Measurements from ENCODE around the gene LAMC3. TPM values are rescaled to one million over a fixed set of nuclear protein-coding genes. Genes with fewer than 3 reads are reported as not detected.
A peak's percentile ranks its signal among the peaks of the same experiment; 100 is the strongest.

The LAMC3 gene
- total RNA-seq, 1 donor from 2014 or later = not detected

DNA sequence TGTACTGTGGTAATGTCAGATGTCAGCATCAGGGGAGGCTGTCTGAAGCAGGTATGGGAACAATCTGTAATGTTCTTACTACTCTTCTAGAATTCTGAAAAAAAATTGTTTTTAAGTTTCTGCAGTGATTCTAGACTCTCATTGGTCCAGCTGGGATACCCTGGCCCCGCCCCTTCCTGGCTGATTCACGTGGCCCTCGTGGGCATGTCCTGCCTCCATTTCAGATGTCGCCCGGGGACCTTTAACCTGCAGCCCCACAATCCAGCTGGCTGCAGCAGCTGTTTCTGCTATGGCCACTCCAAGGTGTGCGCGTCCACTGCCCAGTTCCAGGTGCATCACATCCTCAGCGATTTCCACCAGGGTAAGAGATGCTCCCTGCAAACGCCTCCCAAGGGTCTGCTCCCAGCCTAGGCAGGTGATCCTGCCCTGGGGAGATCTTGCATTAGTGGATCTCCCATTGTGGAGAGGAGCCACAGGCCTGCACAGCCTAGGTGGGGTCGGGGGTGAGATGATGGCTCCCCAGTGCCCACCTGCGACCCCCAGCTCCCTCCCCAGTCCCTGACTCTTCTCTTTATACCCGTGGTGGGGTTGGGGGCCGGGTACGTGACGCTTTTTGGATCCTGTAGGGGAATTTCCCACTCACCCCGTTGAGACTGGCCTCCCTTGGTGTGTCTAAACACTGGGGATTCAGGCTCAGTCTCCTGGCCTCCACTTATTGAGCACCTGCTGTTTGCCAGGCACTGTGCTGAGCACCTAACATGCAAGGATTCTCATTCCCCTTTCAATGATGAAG, 36.5 kb downstream of the LAMC3 start:
- H3K4me1 ChIP-seq = no peaks in the 10 kb centered on the region
- peaks cover 1% of the 10 kb centered on the region for H3K36me3 Mint-ChIP-seq
- no peak overlapping the region for H3K27ac Mint-ChIP-seq
- DNase-seq (ENCODE audit: low spot score) = no peak
- H3K4me3 ChIP-seq = no peak overlapping the region
- no peaks in the 10 kb centered on the region for H3K27me3 ChIP-seq
- no peaks in the 10 kb centered on the region for H3F3A ChIP-seq (ENCODE audit: low read depth)
- H3K9me3 Mint-ChIP-seq = no peaks in the 10 kb centered on the region
- no peaks in the 10 kb centered on the region for H3K36me3 ChIP-seq
- no peaks in the 10 kb centered on the region for H4K20me1 ChIP-seq (ENCODE audit: low read depth)
- no peaks in the 10 kb centered on the region for H3K9me3 ChIP-seq (ENCODE audit: low read depth)
- TF ChIP-seq EZH2 (IDR thresholded peaks at IDR 0.05) (no peak), CTCF (IDR thresholded peaks at IDR 0.05) (no peak), EZH2phosphoT487 (IDR thresholded peaks at IDR 0.05) (no peak)
- H2AFZ ChIP-seq (replicated peaks) = no peak overlapping the region
- H3K4me3 Mint-ChIP-seq = no peak overlapping the region
- H3K79me2 ChIP-seq (ENCODE audit: low read depth) = no peaks in the 10 kb centered on the region
- no peak overlapping the region for H3K4me2 ChIP-seq
- H3K9ac ChIP-seq = no peak overlapping the region
- no peak overlapping the region for H3K27ac ChIP-seq
- peaks cover 5% of the 10 kb centered on the region for H3K4me1 Mint-ChIP-seq
- peaks cover 3% of the 10 kb centered on the region for H3K27me3 Mint-ChIP-seq (ENCODE audit: insufficient read depth, low read depth)

DNA sequence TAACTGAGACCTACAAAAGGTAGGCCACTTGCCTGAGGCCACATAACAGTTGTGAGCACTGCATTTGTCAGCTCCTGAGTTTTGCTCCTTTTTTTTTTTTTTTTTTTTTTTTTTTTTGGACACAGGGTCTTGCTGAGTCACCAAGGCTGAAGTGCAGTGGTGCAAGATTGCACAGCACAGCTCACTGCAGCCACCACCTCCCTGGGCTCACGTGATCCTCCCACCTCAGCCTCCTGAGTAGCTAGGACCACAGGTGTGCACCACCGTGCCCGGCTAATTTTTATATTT, 37.1 kb downstream of the LAMC3 start:
- Histone ChIP-seq H3K36me3 (no peaks in the 10 kb centered on the region), H3K9ac (no peak overlapping the region), H3K4me1 (no peaks in the 10 kb centered on the region), H3K27ac (no peak overlapping the region), H2AFZ (replicated peaks) (no peak overlapping the region), H3K4me3 (no peak overlapping the region), H3K4me2 (no peak overlapping the region), H4K20me1 (ENCODE audit: low read depth) (no peaks in the 10 kb centered on the region), H3K9me3 (ENCODE audit: low read depth) (no peaks in the 10 kb centered on the region), H3F3A (ENCODE audit: low read depth) (no peaks in the 10 kb centered on the region), H3K27me3 (no peaks in the 10 kb centered on the region), H3K79me2 (ENCODE audit: low read depth) (no peaks in the 10 kb centered on the region)
- H3K9me3 Mint-ChIP-seq = no peaks in the 10 kb centered on the region
- peaks cover 3% of the 10 kb centered on the region for H3K27me3 Mint-ChIP-seq (ENCODE audit: insufficient read depth, low read depth)
- no peak for DNase-seq (ENCODE audit: low spot score)
- no peak overlapping the region for H3K27ac Mint-ChIP-seq
- peaks cover 1% of the 10 kb centered on the region for H3K36me3 Mint-ChIP-seq
- peaks cover 5% of the 10 kb centered on the region for H3K4me1 Mint-ChIP-seq
- TF ChIP-seq EZH2 (IDR thresholded peaks at IDR 0.05) = no peak
- TF ChIP-seq EZH2phosphoT487 (IDR thresholded peaks at IDR 0.05) = no peak
- TF ChIP-seq CTCF (IDR thresholded peaks at IDR 0.05) = no peak
- H3K4me3 Mint-ChIP-seq = no peak overlapping the region

DNA sequence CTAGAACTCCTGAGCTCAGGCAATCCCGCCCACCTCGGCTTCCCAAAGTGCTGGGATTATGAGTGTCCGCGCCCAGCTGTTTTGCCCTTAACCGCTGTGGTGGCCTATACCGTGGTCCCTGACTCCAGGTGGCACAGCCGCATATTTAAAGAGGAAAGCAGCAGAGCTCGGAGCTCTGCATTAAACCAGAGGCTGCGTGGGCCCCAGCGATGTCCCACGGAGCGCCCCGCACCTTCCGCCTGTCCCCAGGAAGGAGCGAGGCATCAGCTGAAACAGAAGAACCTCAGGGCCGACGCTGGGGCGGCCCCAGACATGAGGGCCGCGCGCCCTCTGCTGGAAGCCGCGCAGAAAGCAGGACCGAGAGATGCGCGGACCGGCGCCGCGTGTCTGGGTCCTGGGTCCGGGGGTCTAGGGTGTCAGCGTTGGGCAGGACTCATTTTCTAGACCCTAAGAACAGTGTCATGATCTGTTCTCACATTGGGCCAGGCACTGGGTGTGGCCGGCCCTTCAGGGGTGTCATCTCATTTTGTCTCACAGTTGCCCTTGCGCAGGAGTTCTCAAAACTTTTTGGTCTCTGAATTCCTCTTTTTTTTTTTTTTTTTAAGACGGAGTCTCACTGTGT, 37.7 kb downstream of the LAMC3 start:
- no peaks in the 10 kb centered on the region for H3K9me3 Mint-ChIP-seq
- no peak overlapping the region for H3K27ac Mint-ChIP-seq
- no peak overlapping the region for H3K4me2 ChIP-seq
- peaks cover 3% of the 10 kb centered on the region for H3K27me3 Mint-ChIP-seq (ENCODE audit: insufficient read depth, low read depth)
- H3K27ac ChIP-seq = no peak overlapping the region
- H3K79me2 ChIP-seq (ENCODE audit: low read depth) = no peaks in the 10 kb centered on the region
- peaks cover 1% of the 10 kb centered on the region for H3K36me3 Mint-ChIP-seq
- H3K36me3 ChIP-seq = no peaks in the 10 kb centered on the region
- H3K27me3 ChIP-seq = no peaks in the 10 kb centered on the region
- H3K4me3 ChIP-seq = no peak overlapping the region
- H4K20me1 ChIP-seq (ENCODE audit: low read depth) = no peaks in the 10 kb centered on the region
- no peaks in the 10 kb centered on the region for H3F3A ChIP-seq (ENCODE audit: low read depth)
- H3K4me1 ChIP-seq = no peaks in the 10 kb centered on the region
- peak; percentile 91 for DNase-seq (ENCODE audit: low spot score)
- H3K4me1 Mint-ChIP-seq = peaks cover 5% of the 10 kb centered on the region
- H3K9me3 ChIP-seq (ENCODE audit: low read depth) = no peaks in the 10 kb centered on the region
- H2AFZ ChIP-seq (replicated peaks) = peak overlapping the region; percentile 73
- TF ChIP-seq EZH2phosphoT487 (IDR thresholded peaks at IDR 0.05) (no peak), CTCF (IDR thresholded peaks at IDR 0.05) (peak; percentile 99)
- H3K9ac ChIP-seq = no peak overlapping the region
- H3K4me3 Mint-ChIP-seq = no peak overlapping the region

Measured in neural progenitor cell (in vitro differentiated cells).